ENCODE results near the gene TMEM184B.
"Not testable (repeated sequence)": the region's sequence is repeated elsewhere in the genome, so short reads cannot be mapped to it uniquely, and the experiment has no call there.

The TMEM184B gene

GRCh38 chr22:38246046-38246658 lies 26.7 kb downstream of the TMEM184B start:
- no peak for DNase-seq

DNA sequence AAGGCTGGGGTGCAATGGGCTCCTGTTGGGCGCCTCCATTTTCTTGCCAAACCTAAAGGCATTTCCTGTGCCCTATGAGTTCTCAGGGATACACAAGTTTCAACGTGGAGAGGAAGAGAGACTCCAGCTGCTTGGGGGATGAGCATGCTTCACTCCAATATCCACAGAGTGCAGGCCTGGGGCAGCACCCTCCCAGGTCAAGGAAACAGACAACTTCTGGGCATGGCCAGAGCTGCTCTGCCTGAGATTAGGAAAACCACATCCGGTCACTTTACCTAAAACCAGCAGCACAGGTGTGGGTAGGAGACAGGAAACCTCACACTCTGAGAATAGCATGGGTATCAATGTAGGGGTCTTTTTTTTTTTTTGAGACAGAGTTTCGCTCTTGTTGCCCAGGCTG lies 28.7 kb downstream of the TMEM184B start:
- DNase-seq = no peak

DNA sequence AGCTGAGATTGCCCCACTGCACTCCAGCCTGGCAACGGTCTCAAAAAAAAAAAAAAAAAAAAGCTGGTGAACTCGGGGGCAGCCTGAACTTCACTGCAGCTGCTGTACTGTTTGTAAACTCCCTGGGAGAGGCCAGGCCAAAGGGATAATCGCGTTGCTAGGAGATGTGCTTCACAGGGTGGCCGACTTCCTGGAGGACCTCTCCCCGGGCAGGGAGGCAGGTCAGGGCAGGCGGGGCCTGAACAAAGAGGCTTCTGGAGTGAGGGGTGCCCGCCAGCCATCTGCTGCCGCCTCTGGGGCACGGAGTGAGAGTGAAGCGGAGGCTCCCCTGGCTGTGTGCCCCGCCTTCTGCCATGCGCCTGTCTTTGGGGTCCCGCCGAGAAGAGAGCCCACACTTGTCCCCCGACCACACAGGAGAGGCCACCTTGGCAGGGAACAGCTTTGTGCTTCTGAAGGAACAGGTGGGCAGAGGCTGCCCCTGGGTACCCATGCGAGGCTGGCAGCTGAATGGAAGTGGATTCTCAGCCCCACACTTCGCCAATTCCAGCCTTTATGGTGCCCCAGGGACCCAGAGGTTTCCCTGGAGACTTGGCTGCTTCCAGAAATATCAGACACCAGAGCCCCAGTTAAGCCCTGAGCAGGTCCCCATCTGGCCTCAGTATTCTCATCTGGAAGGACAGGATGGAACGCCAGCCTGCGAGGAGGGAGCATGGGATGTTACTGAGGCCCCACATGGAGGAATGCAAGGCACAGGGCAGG lies 29.6 kb downstream of the TMEM184B start:
- DNase-seq = no peak

DNA sequence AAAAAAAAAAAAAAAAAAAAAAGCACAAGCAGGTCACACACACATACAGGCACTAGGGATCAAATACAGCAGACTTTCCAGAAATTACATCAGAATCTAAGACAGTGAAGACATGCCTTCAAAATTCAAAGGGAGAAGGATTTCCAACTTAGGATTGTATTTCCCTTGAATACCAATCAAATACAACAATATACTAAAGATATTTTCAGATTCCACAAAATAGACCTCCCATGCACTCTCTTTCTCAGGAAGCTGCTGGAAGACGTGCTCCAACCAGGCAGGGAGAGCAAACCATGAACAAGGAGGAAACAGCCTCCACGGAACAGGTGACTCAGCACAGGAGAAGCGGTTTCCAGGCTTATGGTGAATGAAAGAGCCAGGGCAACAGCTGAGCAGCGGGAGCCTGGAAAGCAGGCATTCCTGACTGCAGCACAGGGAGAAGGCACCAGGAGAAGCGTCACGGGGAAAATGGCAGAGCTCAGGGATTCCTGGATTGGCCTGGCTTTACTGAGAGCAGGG lies 32.0 kb downstream of the TMEM184B start:
- DNase-seq = no peak

GRCh38 chr22:38239101-38239761 lies 33.6 kb downstream of the TMEM184B start:
- no peak for DNase-seq

GRCh38 chr22:38238519-38239071 lies 34.2 kb downstream of the TMEM184B start:
- no peak for DNase-seq

- no peak for DNase-seq
Measured at GRCh38 chr22:38236786-38237185, 36.0 kb downstream of the TMEM184B start.

DNA sequence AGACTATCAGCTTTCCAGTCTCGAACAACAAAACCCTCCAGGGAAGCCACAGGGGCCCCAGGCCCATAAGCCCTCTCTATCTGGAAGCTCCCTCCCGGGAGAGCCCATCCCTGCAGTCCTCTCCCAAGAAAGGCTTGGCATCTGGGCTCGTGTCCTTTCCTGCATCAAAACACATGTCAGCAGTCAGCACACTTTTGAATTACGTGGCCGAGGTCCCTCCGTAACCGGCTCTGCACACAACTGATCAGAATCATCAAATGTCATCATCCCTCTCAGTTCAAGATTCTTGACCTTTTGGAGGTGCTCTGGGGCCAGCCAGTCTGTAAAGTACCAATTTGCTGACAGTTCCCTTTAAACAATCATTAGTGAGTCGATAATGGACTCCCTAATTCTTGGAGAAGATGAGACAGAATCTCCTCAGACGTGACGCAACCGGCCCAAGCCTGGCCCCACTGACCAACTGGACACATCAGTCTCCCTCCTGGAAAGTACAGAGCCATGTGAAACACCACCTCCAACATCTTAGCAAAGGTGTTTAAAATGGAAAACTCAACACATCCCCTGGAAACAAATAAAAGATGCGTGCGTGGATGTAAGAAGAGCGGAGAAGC lies 37.5 kb downstream of the TMEM184B start:
- DNase-seq = no peak

- not testable (repeated sequence) for DNase-seq
Measured at GRCh38 chr22:38233856-38234255, 39.0 kb downstream of the TMEM184B start.

DNA sequence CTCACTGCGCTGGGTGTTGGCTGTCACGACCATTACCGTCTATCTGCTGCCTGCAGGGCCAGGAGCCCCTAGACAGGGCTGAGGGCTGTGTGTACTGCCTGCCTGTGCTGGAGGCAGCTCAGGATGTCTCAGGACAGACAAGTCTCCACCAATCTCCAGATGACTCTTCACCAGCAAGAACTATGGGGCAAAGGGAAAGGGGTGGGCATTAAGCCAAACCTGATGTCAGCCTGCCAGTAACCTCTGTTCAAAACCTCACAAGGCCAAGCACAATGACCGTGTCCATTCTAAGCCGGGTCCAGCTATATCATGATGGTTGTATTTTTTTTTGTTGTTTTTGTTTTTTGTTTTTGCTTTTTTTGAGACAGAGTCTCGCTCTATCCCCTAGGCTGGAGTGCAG lies 39.4 kb downstream of the TMEM184B start:
- DNase-seq = no peak

- no peak for DNase-seq
Measured at GRCh38 chr22:38232196-38232595, 40.6 kb downstream of the TMEM184B start.

DNA sequence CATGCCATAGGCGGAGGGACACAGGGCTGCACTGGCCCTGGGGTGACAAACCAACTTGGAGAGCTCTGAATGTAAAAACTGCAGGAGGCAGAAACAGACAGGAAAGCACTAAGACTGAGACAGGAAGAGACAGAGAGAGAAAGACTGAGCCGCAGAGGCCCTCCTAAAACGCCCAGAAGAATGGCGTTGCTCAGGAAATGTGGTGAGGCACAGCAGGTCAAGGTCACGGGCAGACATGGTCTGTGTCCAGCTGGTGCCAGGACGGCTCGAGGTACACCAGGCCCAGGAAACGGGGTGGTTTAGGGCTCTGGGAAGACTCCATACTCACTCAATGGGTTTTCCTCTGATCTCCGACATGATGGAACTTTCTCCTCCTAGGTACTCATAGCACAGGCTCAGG lies 41.9 kb downstream of the TMEM184B start:
- DNase-seq = no peak

DNA sequence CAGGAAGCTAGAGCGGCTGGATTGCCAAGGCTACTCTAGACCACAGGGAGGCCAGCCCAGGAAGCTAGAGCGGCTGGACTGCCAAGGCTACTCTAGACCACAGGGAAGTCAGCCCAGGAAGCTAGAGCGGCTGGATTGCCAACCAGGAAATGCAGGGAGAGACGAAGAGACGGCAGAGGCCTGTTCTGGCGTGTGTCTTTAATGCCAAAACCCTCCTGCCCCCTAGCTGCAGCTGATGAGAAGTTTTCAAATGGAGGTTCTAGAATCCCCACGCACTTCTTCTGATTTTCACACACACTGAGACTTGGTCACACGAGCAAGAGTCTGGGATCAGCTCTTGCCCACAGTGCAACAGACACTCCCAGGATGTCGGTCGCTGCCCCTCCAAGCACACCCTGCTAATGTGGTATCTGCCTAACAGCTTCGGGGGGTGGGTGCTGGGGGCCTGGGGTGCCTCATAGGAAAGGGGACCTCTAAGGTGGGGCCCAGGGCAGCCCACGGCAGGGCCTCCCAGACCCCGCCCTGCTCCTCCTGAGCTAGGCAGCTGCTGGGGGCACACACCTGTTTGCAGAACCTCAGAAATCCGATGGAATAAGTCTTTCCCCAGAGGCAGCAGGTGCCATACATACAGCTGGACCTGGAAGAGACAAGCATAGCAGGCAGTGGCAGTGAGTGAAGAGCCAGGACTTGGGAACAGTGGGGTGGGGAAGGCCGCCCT lies 42.5 kb downstream of the TMEM184B start:
- DNase-seq = peak; percentile 57

DNA sequence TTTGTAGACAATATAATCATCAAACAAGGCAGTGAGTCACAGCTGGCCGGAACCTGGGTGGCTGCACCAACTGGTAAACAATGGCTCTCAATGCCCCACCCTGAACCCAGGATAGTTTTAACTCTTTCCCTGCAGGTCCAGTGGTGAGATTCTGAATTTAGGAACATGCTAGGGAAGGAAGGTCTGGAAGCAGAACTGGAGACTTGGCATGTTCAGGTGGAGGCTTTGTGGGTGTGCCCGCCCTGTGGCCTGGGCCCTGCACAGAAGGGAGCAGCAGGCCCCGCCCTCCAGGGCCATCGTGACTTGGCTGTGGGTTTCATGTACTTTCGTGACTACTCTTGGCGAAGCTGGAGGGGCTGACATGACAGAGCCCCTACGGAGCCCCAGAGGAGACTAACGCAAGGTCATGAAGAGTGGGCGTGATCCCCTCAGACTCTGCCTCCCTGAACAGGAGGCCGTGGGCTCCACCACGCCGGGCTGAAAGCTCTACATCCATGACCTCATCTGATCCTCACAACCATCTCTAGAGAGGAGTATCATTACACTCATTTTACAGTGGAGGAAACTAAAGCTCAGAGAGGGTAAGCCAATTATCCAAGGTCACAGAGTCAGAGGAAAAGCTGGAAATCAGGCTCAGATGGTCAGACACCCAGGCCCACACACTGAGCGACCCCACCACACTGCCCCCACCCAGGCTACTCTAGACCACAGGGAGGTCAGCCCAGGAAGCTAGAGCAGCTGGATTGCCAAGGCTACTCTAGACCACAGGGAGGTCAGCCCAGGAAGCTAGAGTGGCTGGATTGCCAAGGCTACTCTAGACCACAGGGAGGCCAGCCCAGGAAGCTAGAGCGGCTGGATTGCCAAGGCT lies 43.7 kb downstream of the TMEM184B start:
- no peak for DNase-seq

- no peak for DNase-seq
Measured at GRCh38 chr22:38228326-38228872, 44.4 kb downstream of the TMEM184B start.

DNA sequence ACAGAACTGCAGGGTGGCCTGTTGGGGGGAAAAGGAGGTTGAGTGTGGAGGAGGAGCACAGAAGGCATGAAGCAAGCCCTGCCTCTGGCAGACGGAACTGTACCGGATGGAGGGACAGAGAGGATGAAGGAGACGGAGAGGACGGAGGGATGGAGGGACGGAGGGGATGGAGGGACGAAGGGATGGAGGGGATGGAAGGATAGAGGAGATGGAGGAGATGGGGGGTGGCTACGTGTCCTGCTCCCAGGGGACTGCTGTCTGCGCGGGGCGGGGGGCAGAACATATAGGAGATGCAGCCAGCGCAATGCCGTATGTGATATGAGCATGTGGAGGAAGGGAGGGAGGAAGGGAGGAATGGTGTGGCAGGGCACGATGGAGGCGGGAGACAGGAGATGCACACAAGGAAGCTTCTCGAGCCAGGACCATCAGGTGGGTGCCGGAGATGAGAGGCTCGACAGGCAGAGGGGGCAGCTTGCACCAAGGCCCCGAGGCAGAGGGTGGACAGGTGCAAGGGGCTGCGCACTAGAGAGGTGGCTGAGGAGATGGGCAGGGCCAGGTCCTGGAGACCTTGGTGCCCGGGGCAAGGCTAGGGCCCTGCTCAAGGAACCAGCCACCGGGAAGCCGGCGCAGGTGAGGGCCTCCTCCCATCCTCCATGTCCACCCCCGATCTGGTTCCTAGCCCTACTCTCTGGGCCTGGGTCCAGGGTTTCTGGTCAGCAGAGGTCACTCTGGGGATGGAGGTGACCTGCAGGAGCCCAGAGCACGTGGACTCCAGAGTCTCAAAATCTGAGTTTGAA lies 45.8 kb downstream of the TMEM184B start:
- no peak for DNase-seq

- no peak for DNase-seq
Measured at GRCh38 chr22:38223289-38223960, 49.4 kb downstream of the TMEM184B start.

- no peak for DNase-seq
Measured at GRCh38 chr22:38222797-38223119, 50.1 kb downstream of the TMEM184B start.

DNA sequence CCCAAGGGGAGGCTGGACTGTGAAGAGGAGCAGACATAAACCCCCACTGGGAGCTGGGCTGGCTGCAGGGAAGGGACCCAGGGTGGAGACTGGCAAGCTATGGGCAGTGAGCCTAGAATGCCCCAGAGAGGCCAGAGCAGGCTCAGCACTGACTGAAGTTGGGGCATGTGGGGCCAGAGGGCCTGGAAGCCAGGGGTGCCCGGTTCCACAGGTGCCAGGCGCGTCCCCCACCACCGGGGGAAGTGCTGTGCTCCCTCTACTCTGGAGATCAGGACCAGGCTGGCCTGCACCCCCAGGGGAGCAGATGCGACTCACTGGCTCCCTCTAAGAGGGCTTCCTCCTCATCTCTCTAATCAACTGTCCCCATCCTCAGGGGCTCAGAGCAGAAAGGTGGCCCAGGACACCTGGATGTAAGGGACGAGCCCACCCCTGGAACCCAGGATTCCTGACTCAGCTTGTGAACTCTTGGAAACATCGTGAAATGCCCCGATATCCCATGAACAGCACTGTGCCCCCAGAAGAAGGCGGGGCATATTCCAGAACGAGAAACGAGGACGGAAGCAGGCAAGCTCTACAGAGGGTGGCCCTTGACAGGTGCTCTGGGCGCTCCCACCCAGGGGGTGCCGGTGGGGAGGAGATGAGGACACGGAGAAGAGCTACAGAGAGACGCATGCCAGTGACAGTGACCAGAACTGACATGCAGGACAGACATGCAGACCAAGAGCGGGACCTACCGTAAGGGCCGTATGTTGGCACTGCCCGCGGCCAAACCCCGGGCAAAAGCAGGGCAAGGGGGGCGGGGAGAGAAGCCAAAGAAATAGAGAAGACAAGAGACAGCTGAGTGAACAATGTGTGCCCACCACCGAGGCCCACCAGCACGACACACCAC lies 50.7 kb downstream of the TMEM184B start:
- no peak for DNase-seq

Measured in CD4-positive, alpha-beta T cell treated with Interleukin-10 for 1 hour (primary cell).